ES-I3 (cell line): Measurements from ENCODE around the gene SYT7.
"Not testable (repeated sequence)": the region's sequence is repeated elsewhere in the genome, so short reads cannot be mapped to it uniquely, and the experiment has no call there.

Source experiments
- H3K36me3 ChIP-seq: 2 replicates; pipeline ENCODE4 v1.6.1; 2013; ENCODE audit warnings: mild to moderate bottlenecking, low read length, control low read depth, moderate library complexity; ENCODE audit not compliant: insufficient read depth
- H3K4me1 ChIP-seq: 2 replicates; pipeline ENCODE4 v1.6.1; 2013; ENCODE audit warnings: mild to moderate bottlenecking, control low read depth, low read length; ENCODE audit not compliant: insufficient read depth
- H3K9ac ChIP-seq: 2 replicates; pipeline ENCODE4 v1.6.1; 2013; ENCODE audit warnings: low read depth, mild to moderate bottlenecking, low read length, moderate library complexity
- H3K9me3 ChIP-seq: 2 replicates; pipeline ENCODE4 v1.6.1; 2013; ENCODE audit warnings: mild to moderate bottlenecking, low read length, moderate library complexity; ENCODE audit not compliant: control insufficient read depth, insufficient read depth

The SYT7 gene

DNA sequence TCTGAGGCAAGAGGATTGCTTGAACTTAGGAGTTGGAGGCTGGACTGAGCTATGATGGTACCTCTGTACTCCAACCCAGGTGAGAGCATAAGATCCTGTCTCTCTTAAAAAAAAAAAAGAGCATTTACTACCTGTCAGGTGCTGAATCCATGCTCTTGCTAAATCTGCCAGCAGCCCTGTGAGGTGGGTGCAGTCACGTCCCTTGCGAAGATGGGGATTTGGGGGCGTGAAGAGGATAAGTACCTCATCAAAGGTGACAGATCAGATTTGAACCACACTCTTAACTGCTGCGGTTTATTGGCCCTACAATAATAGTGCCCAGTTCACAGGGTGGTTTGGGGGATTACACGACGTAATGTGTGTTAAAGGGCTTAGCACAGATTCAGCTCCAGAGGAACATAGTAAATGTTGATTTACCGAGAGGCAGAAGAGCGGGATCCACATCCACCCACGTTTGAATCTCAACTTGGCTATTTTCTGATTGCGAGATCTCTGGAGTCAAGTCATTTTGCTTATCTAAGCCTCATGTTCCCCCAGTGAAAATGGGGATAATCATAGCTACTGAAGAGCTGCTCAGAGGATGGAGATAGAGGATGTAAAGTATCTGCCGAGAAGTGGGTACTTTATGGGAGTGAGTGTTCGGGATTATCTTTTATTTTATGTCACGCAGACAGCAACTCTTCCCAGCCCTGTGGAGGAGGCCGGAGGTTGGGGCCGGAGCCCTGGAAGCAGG lies 100.4 kb downstream of the SYT7 start:
- Histone ChIP-seq H3K36me3 (no peaks in the 10 kb centered on the region), H3K4me1 (peaks cover 14% of the 10 kb centered on the region), H3K9ac (no peak overlapping the region), H3K9me3 (no peaks in the 10 kb centered on the region)

DNA sequence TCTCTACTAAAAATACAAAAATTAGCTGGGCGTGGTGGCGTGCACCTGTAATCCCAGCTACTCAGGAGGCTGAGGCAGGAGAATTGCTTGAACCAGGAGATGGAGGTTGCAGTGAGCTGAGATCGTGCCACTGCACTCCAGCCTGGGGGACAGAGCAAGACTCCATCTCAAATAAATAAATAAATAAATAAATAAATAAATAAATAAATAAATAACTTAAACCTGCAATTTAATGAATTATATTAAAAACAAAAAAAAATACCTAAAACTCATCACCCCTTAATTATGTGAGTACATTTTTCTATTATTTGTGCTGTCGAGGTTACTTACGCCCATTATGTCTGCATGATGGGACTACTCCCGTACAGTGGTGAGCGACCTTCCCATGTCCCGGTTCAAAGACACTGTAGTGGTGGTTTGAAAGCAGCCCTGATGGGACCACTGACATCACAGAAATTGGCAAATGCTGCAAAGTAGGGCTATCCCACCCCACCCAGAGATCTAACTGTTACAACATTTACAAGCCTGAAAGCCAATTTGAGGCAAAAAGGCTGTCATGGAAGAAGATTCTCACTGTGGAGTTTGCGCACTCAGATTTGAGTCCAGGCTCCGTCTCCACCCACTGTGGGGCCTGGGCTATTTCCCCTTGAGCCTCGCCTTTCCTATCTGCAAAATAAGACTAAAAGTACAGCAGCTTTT lies 101.4 kb downstream of the SYT7 start:
- peaks cover 14% of the 10 kb centered on the region for H3K4me1 ChIP-seq
- H3K9me3 ChIP-seq, H3K36me3 ChIP-seq, H3K9ac ChIP-seq: not testable (repeated sequence)

DNA sequence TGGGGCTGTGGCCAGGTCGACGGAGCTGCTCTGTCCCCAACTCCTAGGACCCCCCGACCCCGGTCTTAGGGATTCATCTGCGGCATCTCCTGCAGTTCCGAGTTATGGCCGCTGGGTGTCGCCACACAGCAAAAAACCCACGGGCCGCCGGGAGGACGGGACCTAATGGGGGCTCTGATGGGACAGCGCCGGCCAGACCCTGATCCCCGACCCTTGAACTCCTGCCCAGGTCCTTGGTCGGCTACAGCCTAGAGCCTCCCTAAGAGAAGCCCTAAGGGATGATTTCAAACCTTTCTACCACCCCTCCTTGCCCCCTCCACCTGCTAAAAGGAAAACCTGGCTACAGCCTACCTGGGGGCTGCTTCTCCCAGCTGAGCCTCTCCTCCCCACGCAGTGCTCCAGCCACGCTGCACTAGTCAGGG lies 103.1 kb downstream of the SYT7 start:
- Histone ChIP-seq H3K4me1 (peaks cover 14% of the 10 kb centered on the region), H3K36me3 (no peaks in the 10 kb centered on the region; the same call in 1 of the 2 replicates), H3K9ac (no peak overlapping the region), H3K9me3 (no peaks in the 10 kb centered on the region)

DNA sequence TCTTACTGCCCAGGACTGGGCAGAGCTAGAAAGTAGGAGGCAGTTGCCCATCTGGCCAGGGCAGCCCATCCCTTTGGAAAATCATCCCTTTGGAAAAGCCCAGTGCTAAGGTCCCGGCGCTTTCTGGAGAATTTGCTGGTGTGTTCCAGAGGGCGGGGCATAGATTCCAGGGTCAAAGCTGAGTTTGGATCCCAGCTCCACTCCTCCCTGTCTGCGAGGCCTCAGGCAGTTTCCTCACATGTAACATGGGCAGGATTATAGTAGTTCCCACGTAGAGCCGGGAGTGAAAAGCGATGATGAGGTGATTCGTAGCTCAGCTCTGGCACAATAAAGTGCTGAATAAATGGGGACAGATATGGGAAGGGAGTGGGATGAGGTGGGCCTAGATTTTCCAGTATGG lies 103.8 kb downstream of the SYT7 start:
- Histone ChIP-seq H3K9ac (no peak overlapping the region), H3K4me1 (peaks cover 13% of the 10 kb centered on the region), H3K36me3 (no peaks in the 10 kb centered on the region; the same call in 1 of the 2 replicates), H3K9me3 (no peaks in the 10 kb centered on the region)

DNA sequence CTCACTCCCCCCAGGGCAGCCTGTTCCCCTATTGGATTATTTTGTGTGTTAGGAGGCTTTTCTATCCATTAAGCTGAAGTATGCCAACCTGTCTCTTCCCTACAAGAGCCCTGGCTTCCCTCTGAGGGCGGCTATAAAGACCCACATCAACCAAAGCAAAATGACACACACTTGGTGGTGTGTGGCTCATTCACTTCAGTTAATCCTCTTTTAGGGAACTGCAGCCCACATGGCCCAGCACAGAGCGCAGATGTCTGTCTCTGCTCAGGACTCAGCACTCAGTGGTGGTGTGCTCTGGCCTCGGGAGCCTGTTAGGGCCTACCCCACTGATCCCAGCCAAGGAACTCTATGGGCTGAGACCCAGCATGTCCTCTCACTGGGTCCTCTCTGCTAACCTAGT lies 104.5 kb downstream of the SYT7 start:
- peaks cover 7% of the 10 kb centered on the region for H3K4me1 ChIP-seq
- H3K9ac ChIP-seq: no peak overlapping the region
- no peaks in the 10 kb centered on the region; the same call in 1 of the 2 replicates for H3K36me3 ChIP-seq
- no peaks in the 10 kb centered on the region for H3K9me3 ChIP-seq

DNA sequence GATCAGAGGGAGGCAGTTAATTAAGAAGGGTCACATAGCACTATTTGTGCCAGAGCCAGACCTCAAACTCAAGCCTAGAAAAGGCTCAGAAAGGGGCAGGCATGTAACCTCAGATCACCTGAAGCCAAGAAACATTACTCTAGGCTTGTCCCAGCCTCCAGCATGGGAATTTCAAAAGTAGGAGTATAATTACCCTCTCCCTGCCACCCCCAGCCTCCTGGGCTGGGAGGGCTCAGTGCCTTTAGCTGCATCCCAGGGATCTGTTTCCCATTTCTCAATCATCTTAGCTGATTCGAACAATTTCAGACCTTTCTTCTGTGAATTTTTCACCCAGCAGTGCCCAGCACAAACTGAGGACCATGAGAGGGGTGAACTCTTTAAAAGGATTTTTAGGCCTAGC lies 105.4 kb downstream of the SYT7 start:
- no peaks in the 10 kb centered on the region for H3K9me3 ChIP-seq
- no peak overlapping the region for H3K9ac ChIP-seq
- no peaks in the 10 kb centered on the region; the same call in 1 of the 2 replicates for H3K36me3 ChIP-seq
- H3K4me1 ChIP-seq: peaks cover 4% of the 10 kb centered on the region

DNA sequence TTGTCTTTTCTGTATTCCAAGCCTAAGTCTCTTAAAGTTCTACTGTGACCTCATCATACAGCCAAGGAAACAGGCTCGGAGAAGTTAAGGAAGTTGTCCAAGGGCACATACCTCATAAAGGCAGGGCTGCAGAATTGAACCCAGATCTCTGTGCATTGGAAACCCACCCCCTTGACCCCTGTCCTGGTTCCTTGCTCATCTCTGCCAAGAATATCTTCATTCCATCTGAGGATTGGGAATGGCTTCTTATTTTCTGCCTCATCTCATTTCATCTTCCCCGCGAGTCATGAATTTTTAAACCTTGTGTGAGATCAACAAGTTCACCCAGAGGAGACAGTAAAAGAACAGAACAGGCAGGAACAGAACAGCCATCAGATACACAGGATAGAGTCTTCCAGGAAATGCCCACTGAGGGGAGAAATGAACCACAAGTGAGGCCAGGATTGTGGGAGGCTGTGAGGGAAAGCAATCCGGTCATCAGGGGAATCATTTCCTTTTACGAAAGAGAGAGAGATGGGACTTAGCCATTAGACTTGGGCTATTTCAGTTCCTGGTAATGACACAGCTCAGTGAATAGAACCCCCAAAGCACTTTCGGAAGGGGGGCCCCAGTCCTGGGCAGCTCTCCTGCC lies 106.7 kb downstream of the SYT7 start:
- Histone ChIP-seq H3K9me3 (no peaks in the 10 kb centered on the region), H3K36me3 (no peaks in the 10 kb centered on the region; the same call in 1 of the 2 replicates), H3K9ac (no peak overlapping the region), H3K4me1 (peaks cover 4% of the 10 kb centered on the region; the same call in 1 of the 2 replicates)

DNA sequence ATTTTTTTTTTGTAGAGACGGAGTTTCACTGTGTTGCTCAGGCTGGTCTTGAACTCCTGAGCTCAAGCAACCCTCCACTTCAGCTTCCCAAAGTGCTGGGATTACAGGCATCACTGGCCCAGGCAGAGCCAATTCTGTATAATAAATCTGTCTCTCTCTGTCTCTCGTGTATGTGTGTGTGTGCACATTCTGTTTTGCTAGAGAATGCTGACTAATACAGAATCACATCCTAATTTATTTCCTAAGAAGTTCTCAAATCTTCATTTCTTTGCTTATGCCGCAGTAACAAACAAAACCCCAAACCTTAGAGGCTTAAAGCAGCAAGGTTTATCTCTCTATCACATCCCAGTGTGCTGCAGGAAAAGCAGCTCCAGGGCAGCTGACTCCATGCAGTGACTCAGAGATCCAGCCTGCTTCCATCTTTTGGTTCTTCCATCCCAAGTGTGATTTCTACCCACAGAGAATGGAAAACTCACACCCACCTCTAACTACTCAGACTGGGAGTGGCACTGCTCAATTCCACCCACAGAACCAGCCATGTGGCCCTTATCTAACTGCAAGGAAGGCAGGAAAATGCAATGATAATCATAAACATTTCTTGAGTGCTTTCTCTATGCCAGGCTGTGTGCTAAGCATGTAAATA lies 107.4 kb downstream of the SYT7 start:
- Histone ChIP-seq H3K4me1 (peaks cover 4% of the 10 kb centered on the region; the same call in 1 of the 2 replicates), H3K9ac (no peak overlapping the region), H3K9me3 (no peaks in the 10 kb centered on the region), H3K36me3 (no peaks in the 10 kb centered on the region; the same call in 1 of the 2 replicates)

DNA sequence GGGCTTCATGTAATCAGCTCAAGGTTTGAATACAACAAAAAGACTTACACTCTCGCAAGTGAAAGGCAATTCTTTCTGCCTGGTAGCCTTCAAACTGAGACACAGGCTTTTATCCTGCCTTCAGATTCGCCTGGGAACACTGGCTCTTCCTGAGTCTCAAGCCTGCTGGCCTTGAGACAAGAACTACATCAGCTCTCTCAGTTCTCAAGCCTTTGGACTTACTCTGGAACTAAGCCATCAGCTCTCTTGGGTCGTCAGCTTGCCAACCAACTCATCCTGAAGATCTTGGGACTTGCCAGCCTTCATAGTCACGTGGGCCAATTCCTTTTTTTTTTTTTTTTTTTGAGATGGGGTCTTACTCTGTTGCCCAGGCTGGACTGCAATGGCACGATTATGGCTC lies 108.0 kb downstream of the SYT7 start:
- Histone ChIP-seq H3K9ac (no peak overlapping the region), H3K36me3 (no peaks in the 10 kb centered on the region; the same call in 1 of the 2 replicates)

DNA sequence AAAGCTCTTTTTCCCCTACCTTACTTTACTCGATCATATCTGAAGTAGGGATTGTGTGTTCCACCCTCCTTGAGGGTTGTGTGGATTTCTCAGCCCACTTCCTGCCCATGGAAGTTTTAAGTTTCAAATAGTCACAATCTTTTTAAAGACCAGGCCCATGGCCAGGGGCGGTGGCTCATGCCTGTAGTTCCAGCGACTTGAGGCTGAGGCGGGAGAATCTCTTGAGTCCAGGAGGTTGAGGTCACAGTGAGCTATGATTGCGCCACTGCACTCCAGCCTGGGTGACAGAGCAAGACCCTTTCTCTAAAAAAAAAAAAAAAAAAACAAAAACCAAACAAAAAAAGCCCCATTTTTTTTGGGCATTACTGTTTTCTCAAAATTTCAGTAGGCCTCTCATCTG lies 108.6 kb downstream of the SYT7 start:
- Histone ChIP-seq H3K9ac (no peak overlapping the region), H3K36me3 (no peaks in the 10 kb centered on the region; the same call in 1 of the 2 replicates), H3K9me3 (no peaks in the 10 kb centered on the region), H3K4me1 (no peaks in the 10 kb centered on the region)

More for the DNA sequence above, 108.0 kb downstream of the SYT7 start:
- Histone ChIP-seq H3K9me3 (no peaks in the 10 kb centered on the region), H3K4me1 (0 out of 2 replicates have a peak, but pooled peaks cover under 1% of the 10 kb centered on the region)

DNA sequence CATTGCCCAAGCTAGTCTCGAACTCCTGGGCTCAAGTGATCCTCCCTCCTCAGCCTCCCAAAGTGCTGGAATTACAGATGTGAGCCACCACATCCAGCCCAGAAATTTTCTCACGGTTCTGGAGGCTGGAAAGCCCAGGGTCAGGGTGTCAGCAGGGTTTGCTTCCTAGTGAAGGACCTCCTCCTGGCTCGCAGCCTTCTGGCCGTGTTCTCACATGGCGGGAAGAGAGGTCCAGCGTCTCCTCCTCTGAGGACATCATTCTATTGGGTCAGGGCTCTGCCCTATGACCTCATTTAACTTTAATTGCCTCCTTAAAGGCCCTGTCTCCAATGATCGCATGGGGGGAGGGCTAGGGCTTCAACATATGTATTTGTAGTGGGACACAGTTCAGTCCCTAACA lies 112.9 kb downstream of the SYT7 start:
- Histone ChIP-seq H3K9me3 (no peaks in the 10 kb centered on the region), H3K9ac (no peak overlapping the region), H3K36me3 (no peaks in the 10 kb centered on the region), H3K4me1 (no peaks in the 10 kb centered on the region)

DNA sequence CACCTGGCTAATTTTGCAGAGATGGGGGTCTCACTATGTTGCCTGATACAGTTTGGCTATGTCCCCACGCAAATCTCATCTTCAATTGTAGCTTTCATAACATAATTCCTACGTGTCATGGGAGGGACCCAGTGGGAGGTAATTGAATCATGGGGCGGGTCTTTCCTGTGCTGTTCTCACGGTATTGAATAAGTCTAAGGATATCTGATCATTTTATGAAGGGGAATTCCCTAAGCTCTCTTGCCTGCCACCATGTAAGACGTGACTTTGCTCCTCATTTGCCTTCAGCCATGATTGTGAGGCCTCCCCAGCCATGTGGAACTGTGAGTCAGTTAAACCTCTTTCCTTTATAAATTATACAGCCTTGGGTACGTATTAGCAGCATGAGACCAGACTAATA lies 113.3 kb downstream of the SYT7 start:
- H3K9ac ChIP-seq, H3K36me3 ChIP-seq, H3K4me1 ChIP-seq, H3K9me3 ChIP-seq: not testable (repeated sequence)
